Stimulated activated CD8-positive, alpha-beta memory T cell treated with anti-CD3 and anti-CD28 coated beads, Interleukin-4, amount 100 ng/mL, for 48 hours (primary cell): ENCODE measurements around the gene ZC3H6.

Source experiments
- DNase-seq: peaks from one replicate; pipeline ENCODE4 v3.0.0-alpha.2; 2020

Gene ZC3H6

GRCh38 chr2:112275311-112275886 lies at the start of gene ZC3H6:
Gene ZC3H6, plus strand, starts transcription at chr2:112275597. Its CDS starts 398 bp downstream, at chr2:112275995.
- DNase-seq, result peak; percentile 100

- DNase-seq, result no peak
Observed at GRCh38 chr2:112229348-112229747, 46.0 kb upstream of the ZC3H6 start.

DNA sequence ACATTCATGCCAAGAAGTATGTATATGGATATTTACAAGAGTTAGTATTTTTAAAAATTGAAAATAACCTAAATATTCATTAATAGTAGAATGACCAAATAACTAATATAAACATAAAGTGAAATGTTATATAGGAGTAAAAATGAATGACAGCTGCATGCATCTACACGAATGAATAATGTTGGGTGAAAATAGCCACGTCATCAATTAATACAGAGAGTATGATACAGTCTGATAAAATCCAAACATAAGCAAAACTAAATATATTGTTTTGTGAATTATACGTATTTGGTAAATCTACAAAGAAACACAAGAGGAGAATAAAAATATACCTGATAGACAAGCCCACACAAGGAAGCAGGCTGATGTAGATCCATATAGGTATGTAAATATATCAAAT lies 45.0 kb upstream of the ZC3H6 start:
- DNase-seq, result no peak

- DNase-seq, result no peak
Observed at GRCh38 chr2:112239862-112240261, 35.5 kb upstream of the ZC3H6 start.

DNA sequence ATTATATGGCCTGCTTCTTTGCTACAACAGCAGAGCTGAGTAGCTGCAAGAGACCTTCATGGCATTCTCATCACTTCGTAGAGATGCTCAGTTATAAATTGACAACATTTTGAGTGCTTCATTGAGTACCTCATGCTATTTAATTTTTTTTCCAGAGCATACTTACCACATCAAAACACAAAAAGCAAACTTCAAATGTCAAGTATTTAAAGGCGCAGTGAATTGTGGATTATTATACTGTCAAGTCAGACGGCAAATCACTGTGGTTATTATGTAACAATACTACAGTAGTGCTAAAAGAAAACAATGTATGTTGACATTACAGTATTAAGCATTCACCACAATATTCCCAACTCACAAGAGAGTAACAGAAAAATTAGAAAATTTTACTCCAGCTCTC lies 33.0 kb upstream of the ZC3H6 start:
- DNase-seq, result no peak

DNA sequence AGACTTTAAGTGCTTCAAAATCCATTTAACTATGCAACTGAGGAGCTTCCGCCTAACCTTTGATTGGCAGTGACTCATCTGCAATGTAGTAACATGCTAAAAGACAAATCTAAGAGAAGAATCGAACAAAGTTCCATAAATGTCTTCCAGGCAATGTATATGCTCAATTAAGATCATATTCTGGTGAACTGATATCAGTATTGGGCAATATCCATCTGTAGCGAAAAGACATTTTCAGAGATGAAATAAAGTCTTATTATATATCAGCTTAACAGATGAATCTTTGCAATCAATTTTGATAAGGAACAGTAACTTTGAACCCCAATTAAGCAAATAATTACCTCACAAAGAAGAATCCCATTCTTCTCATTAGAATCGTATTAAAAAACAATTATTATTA lies 32.2 kb upstream of the ZC3H6 start:
- DNase-seq, result no peak

- DNase-seq, result no peak
Observed at GRCh38 chr2:112244854-112245253, 30.5 kb upstream of the ZC3H6 start.

DNA sequence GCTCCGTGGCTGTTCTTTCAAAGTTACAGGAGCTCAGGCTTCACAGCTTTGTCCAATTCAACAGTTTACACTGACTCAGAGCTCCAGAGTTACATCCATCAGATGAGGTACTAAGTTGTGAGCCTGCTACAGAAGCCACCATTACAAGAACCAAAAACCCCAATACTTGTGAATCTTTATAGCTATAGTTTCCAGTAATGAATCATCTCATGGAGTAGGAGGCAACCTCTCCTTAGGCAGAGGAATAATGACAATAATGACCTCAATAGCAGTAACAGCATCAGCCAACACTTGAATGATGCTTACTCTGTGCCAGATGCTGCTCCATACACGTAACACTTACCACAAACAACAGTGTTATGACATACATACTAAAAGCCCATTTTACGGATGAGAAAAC lies 24.1 kb upstream of the ZC3H6 start:
- DNase-seq, result no peak

GRCh38 chr2:112253261-112253815 lies 22.1 kb upstream of the ZC3H6 start:
- DNase-seq, result no peak

- peak; percentile 97 for DNase-seq
Observed at GRCh38 chr2:112254466-112255240, 20.7 kb upstream of the ZC3H6 start, which contains the start of gene ZC3H8. Gene ZC3H8, minus strand, starts transcription at chr2:112255042. Its CDS starts 61 bp downstream, at chr2:112254981.

- no peak for DNase-seq
Observed at GRCh38 chr2:112255875-112256274, 19.5 kb upstream of the ZC3H6 start.

DNA sequence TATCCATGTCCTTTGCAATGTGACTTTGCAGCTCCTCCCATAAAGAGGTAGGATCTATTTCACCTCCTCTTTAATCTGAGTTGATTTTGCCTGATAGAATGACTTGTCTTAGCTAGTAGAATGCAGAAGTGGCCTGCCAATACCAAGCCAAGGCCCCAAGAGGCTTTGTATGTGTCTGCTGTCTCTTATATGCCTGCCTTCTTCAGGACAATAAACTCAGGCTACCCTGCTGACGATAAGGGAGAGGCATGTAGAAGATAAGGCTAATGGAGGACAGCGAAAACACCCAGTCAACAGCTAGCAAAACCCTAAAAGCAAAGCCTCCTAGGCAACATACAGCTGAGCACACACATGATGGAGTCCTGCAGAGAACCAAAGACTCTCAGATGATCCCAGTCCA lies 18.7 kb upstream of the ZC3H6 start:
- no peak for DNase-seq

DNA sequence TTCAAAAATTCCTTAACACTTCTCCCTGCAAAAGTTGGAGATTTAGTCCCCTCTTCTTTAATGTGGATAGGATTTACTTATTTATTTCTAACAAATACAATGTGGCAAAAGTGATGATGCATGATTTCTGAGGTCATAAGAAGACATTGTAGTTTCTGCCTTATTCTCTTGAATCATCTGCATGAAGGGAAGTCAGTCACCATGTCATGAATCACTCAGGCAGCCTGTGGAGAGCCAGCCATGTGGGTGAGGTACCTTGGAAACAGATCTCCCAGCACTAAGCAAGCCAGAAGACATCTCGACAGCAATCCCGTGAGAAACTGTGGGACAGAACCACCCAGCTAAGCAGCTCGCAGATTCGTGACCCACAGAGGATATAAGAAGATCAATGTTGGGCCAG lies 17.8 kb upstream of the ZC3H6 start:
- DNase-seq, result no peak

- peak; percentile 88 for DNase-seq
Observed at GRCh38 chr2:112259509-112260294, 15.7 kb upstream of the ZC3H6 start.

DNA sequence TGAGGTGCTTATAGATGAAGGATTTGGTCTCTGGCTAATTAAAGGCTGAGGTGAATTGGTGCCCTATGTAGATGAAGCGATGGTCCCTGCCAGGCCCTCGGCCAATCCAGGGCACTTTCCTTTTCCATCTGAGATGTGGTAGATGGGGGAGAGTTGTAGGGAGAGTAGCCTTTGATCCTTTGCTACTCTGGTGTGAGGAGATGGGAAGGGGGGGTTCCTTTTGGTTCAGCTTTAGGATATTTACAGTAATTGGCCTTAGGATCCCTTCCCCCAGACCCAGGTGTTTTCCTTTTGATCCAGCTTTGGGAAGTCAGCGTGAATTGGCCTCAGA lies 15.1 kb upstream of the ZC3H6 start:
- no peak for DNase-seq

DNA sequence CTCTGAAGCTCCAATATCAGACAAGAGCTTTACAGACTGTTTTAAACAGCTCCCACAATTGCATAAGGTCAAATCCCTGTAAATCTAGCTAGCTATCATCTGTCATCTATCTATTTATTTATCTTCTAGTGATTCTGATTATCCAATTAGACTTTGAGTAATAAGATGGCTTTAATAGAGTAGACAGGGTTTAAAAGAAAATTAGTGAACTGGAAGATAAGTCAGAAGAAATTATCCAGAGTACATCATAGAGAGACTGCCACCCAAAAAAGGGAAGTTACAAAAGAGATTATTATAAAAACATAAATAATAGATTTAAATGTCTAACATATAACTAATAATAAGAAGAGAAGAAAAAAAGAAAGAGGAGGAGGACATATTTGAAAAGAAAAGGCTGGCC lies 12.5 kb upstream of the ZC3H6 start:
- no peak for DNase-seq

GRCh38 chr2:112268547-112268946 lies 6.8 kb upstream of the ZC3H6 start:
- no peak for DNase-seq

DNA sequence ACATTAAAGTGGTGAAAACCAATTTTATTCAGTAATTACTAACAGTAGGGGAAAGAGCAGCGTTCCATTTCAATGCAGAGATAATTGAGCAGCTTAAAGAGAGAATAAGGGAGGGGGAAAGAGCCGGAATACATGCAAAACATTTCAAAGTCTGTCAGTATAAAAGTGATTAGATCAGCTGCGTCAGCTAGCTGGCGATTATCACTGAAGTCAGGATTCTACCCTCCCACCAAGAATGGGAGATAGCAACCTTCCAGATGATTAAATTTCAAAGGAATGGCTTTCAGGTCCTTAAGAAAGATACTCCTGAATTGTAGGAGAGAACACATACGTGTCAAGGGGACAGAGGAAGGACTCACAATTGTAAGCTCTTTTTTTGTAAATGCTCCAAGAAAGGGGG lies 2.7 kb upstream of the ZC3H6 start:
- no peak for DNase-seq

- DNase-seq, result no peak
Observed at GRCh38 chr2:112273349-112273748, 2.0 kb upstream of the ZC3H6 start.

- peak; percentile 84 for DNase-seq
Observed at GRCh38 chr2:112275887-112276773, 733 bp downstream of the ZC3H6 start.

DNA sequence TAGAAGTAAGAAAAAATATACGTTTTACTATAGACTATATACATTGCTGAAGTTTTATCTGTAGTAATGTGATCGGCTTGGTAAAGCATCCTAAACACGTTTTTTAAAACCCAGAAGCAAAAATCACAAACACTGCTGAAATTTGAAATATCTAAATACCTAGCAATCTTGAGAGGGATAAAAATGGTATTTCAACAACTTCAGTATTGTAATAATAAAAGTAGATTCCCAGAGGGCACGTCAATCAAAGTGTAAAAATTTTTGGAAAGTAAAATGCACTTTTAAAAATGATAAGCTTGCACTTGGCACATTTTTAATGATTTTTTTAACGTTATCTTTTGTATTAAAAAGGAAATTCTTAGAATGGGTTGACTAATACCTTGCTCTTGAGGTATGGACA lies 1.6 kb downstream of the ZC3H6 start:
- DNase-seq, result no peak

GRCh38 chr2:112277596-112278220 lies 2.3 kb downstream of the ZC3H6 start:
- DNase-seq, result no peak
